Ishikawa (cell line): ENCODE results near the gene ACKR2.

Experiments used
- CEBPB ChIP-seq: IDR thresholded peaks from 2 replicates; pipeline ENCODE4 v1.6.1; 2012
- CREB1 ChIP-seq: IDR thresholded peaks from 2 replicates; pipeline ENCODE4 v1.6.1; 2012; ENCODE audit warnings: low read depth
- EGR1 ChIP-seq: IDR thresholded peaks from 2 replicates; pipeline ENCODE4 v1.6.1; 2012
- MAX ChIP-seq: IDR thresholded peaks from 2 replicates; pipeline ENCODE4 v1.6.1; 2012
- TEAD4 ChIP-seq: IDR thresholded peaks from 2 replicates; pipeline ENCODE4 v1.6.1; 2012
- YY1 ChIP-seq: IDR thresholded peaks from 2 replicates; pipeline ENCODE4 v1.6.1; 2012; ENCODE audit warnings: low read depth

GRCh38 chr3:42911551-42911950 lies 102.3 kb downstream of the ACKR2 start:
- TF ChIP-seq CEBPB (no peak), YY1 (no peak), CREB1 (no peak), MAX (no peak), EGR1 (no peak), TEAD4 (no peak)
